NCI-H526 (cell line): ENCODE measurements around the gene PSMC5.
A peak's percentile ranks its signal among the peaks of the same experiment; 100 is the strongest.
"Not testable (repeated sequence)": the region's sequence is repeated elsewhere in the genome, so short reads cannot be mapped to it uniquely, and the experiment has no call there.

Experiments
- DNase-seq, 2 experiments: peaks; one replicate each; lab custom pipeline; 2025; lab: John Stamatoyannopoulos, UW

The PSMC5 gene

GRCh38 chr17:63840591-63841349 lies 13.5 kb downstream of the PSMC5 start:
- DNase-seq: no peak

- peak in 1 of 2 experiments; percentile 55 for DNase-seq
These were observed 14.3 kb downstream of the PSMC5 start for GRCh38 chr17:63841350-63842172.

GRCh38 chr17:63842173-63842539 lies 14.9 kb downstream of the PSMC5 start:
- peak in 1 of 2 experiments; percentile 26 for DNase-seq

- peak; percentile 95 to 99 for DNase-seq
These were observed 15.5 kb downstream of the PSMC5 start, which contains the start of gene SMARCD2 for GRCh38 chr17:63842540-63843386. Gene SMARCD2, minus strand, starts transcription at chr17:63842685. Its CDS starts 11 bp downstream, at chr17:63842674.

GRCh38 chr17:63843387-63843888 lies 16.2 kb downstream of the PSMC5 start:
- DNase-seq: not testable (repeated sequence)

GRCh38 chr17:63843910-63844677 lies 16.9 kb downstream of the PSMC5 start:
- DNase-seq: no peak

- no peak for DNase-seq
These were observed 18.3 kb downstream of the PSMC5 start for GRCh38 chr17:63845509-63845908.

GRCh38 chr17:63847525-63848249 lies 20.5 kb downstream of the PSMC5 start:
- DNase-seq: no peak

GRCh38 chr17:63848834-63849689 lies 21.8 kb downstream of the PSMC5 start:
- DNase-seq: peak in 1 of 2 experiments; percentile 14

GRCh38 chr17:63850401-63850800 lies 23.2 kb downstream of the PSMC5 start:
- no peak for DNase-seq

GRCh38 chr17:63853260-63853659 lies 26.0 kb downstream of the PSMC5 start:
- DNase-seq: no peak

GRCh38 chr17:63854709-63855108 lies 27.5 kb downstream of the PSMC5 start:
- no peak for DNase-seq

GRCh38 chr17:63855185-63855584 lies 28.0 kb downstream of the PSMC5 start:
- DNase-seq: no peak

- not testable (repeated sequence) for DNase-seq
These were observed 29.2 kb downstream of the PSMC5 start for GRCh38 chr17:63856425-63856824.

- no peak for DNase-seq
These were observed 32.0 kb downstream of the PSMC5 start for GRCh38 chr17:63859257-63859656.

GRCh38 chr17:63866625-63867024 lies 39.4 kb downstream of the PSMC5 start:
- DNase-seq: not testable (repeated sequence)

GRCh38 chr17:63869491-63870291 lies 42.5 kb downstream of the PSMC5 start:
- DNase-seq: not testable (repeated sequence)

GRCh38 chr17:63870292-63870665 lies 43.0 kb downstream of the PSMC5 start:
- not testable (repeated sequence) for DNase-seq
